Neural cell (in vitro differentiated cells): ENCODE results near the gene ARPIN. TPM values are rescaled to one million over a fixed set of nuclear protein-coding genes. Genes with fewer than 3 reads are reported as not detected.

ENCODE experiments used
- H2AFZ ChIP-seq: fragments of 200-600, 300-800 bp; sonication (generic), shearing (Covaris generic); 2 replicates; pipeline ENCODE4 v1.6.0; 2014; ENCODE audit warnings: low read depth, mild to moderate bottlenecking, antibody characterized with exemption, low read length, moderate library complexity
- H3F3A ChIP-seq: fragments of 200-600 bp; shearing (Covaris generic); 2 replicates; pipeline ENCODE4 v1.6.1; 2016; ENCODE audit warnings: mild to moderate bottlenecking, moderate library complexity, mixed read lengths, antibody characterized with exemption, low read length; ENCODE audit not compliant: insufficient read depth, poor library complexity, severe bottlenecking
- H3K27ac ChIP-seq: fragments of 200-600, 300-800 bp; sonication (generic), shearing (Covaris generic); 2 replicates; pipeline ENCODE4 v1.5.1; 2014; ENCODE audit warnings: mild to moderate bottlenecking, low read length, moderate library complexity
- H3K27me3 ChIP-seq: fragments of 300-800, 200-600 bp; sonication (generic), shearing (Covaris generic); 2 replicates; pipeline ENCODE4 v1.6.0; 2014; ENCODE audit warnings: mild to moderate bottlenecking, low read depth, low read length, moderate library complexity; ENCODE audit not compliant: insufficient read depth
- H3K36me3 ChIP-seq: fragments of 300-800, 200-600 bp; sonication (generic), shearing (Covaris generic); 2 replicates; pipeline ENCODE4 v1.5.1; 2014; ENCODE audit warnings: mild to moderate bottlenecking, antibody characterized with exemption, low read length, moderate library complexity; ENCODE audit not compliant: insufficient read depth
- H3K4me2 ChIP-seq: fragments of 300-800, 200-600 bp; sonication (generic), shearing (Covaris generic); 2 replicates; pipeline ENCODE4 v1.6.0; 2014; ENCODE audit warnings: mild to moderate bottlenecking, low read length
- H3K4me3 ChIP-seq: fragments of 300-800, 200-600 bp; sonication (generic), shearing (Covaris generic); 2 replicates; pipeline ENCODE4 v1.5.1; 2014; ENCODE audit warnings: mild to moderate bottlenecking, low read length, moderate library complexity
- H3K79me2 ChIP-seq: fragments of 200-600 bp; shearing (Covaris generic); replicated peaks from 2 replicates; pipeline ENCODE4 v1.6.0; 2014; ENCODE audit warnings: mild to moderate bottlenecking, low read length, moderate library complexity; ENCODE audit not compliant: insufficient read depth
- H3K9ac ChIP-seq: fragments of 300-800, 200-600 bp; sonication (generic), shearing (Covaris generic); 2 replicates; pipeline ENCODE4 v1.6.1; 2016; ENCODE audit warnings: mild to moderate bottlenecking, low read length, mixed read lengths
- H3K9me2 ChIP-seq: fragments of 200-600 bp; shearing (Covaris generic); 2 replicates; pipeline ENCODE4 v1.6.1; 2016; ENCODE audit warnings: mild to moderate bottlenecking, low read length, mixed read lengths; ENCODE audit not compliant: insufficient read depth
- H3K9me3 ChIP-seq: fragments of 200-600, 300-800 bp; sonication (generic), shearing (Covaris generic); 2 replicates; pipeline ENCODE4 v1.6.1; 2016; ENCODE audit warnings: mild to moderate bottlenecking, mixed run types, low read length, moderate library complexity, mixed read lengths
- H4K20me1 ChIP-seq: fragments of 200-600 bp; shearing (Covaris generic); 2 replicates; pipeline ENCODE4 v1.6.1; 2016; ENCODE audit warnings: mild to moderate bottlenecking, mixed run types; ENCODE audit not compliant: insufficient read depth
- EP300 ChIP-seq: fragments of 450-650 bp; conservative IDR thresholded peaks from 2 replicates; pipeline ENCODE4 v1.6.1; 2014; ENCODE audit warnings: antibody characterized with exemption, mild to moderate bottlenecking, moderate library complexity; ENCODE audit not compliant: poor library complexity, severe bottlenecking
- EZH2 ChIP-seq: fragments of 200-600, 300-800 bp; shearing (Covaris generic), sonication (generic); IDR thresholded peaks from 2 replicates; pipeline ENCODE4 v1.6.1; 2014; ENCODE audit warnings: antibody characterized with exemption, low read length, borderline replicate concordance, mild to moderate bottlenecking; ENCODE audit not compliant: insufficient read depth, poor library complexity, severe bottlenecking
- MXI1 ChIP-seq: fragments of 450-650 bp; conservative IDR thresholded peaks from 2 replicates; pipeline ENCODE4 v1.6.1; 2014; ENCODE audit warnings: antibody characterized with exemption, mild to moderate bottlenecking; ENCODE audit not compliant: poor library complexity, severe bottlenecking
- POLR2AphosphoS5 ChIP-seq: IDR thresholded peaks from 2 replicates; pipeline ENCODE4 v1.6.1; 2012
- RAD21 ChIP-seq: fragments of 450-650 bp; conservative IDR thresholded peaks from 2 replicates; pipeline ENCODE4 v1.6.1; 2014; ENCODE audit warnings: antibody characterized with exemption, mild to moderate bottlenecking, moderate library complexity
- REST ChIP-seq: IDR thresholded peaks from 2 replicates; pipeline ENCODE4 v1.6.1; 2012; ENCODE audit warnings: borderline replicate concordance
- SMC3 ChIP-seq: fragments of 450-650 bp; conservative IDR thresholded peaks from 2 replicates; pipeline ENCODE4 v1.6.1; 2014; ENCODE audit warnings: antibody characterized with exemption, mild to moderate bottlenecking, moderate library complexity; ENCODE audit not compliant: poor library complexity
- TAF1 ChIP-seq: IDR thresholded peaks from 2 replicates; pipeline ENCODE4 v1.6.1; 2012; ENCODE audit warnings: low read depth
- polyA plus RNA-seq: library from polyadenylated mRNA; depleted of rRNA; stranded (reverse); fragments of >200 nt; gene quantifications from 2 replicates; pipeline ENCODE4 v1.2.3, GENCODE V29; 2014
- TF ChIP-seq, protein P1 (sequence below): fragments of 450-650 bp; IDR thresholded peaks from 2 replicates; pipeline ENCODE4 v1.5.1; 2014; ENCODE audit warnings: antibody characterized with exemption, mild to moderate bottlenecking, moderate library complexity; ENCODE audit not compliant: poor library complexity, severe bottlenecking

The ARPIN gene
- polyA plus RNA-seq, 1 donor from 2014 or later = 2.7 TPM

DNA sequence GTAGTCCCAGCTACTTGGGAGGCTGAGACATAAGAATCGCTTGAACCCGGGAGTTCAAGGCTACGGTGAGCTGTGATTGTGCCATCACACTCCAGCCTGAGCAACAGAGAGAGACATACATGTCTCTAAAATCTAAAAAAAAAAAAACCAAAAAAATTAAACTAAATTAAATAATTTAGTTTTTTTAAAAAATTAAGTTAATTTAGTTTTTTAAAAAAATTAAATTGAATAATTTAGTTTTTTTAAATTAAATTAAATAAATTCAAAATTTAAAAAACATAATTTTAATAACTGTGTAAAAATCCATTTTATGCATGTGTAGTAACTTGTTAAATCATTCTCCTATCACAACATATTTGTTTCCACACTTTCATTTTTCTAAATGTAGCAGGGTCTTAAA lies 20.1 kb upstream of the ARPIN start:
- TF ChIP-seq EZH2 = no peak
- TF ChIP-seq, protein P1, sequence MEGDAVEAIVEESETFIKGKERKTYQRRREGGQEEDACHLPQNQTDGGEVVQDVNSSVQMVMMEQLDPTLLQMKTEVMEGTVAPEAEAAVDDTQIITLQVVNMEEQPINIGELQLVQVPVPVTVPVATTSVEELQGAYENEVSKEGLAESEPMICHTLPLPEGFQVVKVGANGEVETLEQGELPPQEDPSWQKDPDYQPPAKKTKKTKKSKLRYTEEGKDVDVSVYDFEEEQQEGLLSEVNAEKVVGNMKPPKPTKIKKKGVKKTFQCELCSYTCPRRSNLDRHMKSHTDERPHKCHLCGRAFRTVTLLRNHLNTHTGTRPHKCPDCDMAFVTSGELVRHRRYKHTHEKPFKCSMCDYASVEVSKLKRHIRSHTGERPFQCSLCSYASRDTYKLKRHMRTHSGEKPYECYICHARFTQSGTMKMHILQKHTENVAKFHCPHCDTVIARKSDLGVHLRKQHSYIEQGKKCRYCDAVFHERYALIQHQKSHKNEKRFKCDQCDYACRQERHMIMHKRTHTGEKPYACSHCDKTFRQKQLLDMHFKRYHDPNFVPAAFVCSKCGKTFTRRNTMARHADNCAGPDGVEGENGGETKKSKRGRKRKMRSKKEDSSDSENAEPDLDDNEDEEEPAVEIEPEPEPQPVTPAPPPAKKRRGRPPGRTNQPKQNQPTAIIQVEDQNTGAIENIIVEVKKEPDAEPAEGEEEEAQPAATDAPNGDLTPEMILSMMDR = no peak
- TF ChIP-seq REST = no peak
- TF ChIP-seq TAF1 = no peak
- TF ChIP-seq SMC3 = no peak
- no peak for TF ChIP-seq POLR2AphosphoS5
- TF ChIP-seq EP300 = no peak
- no peak for TF ChIP-seq MXI1
- no peak for TF ChIP-seq RAD21

GRCh38 chr15:89928421-89928820 lies 15.7 kb upstream of the ARPIN start:
- Histone ChIP-seq H3K27me3 (no peaks in the 10 kb centered on the region), H3K9me3 (no peaks in the 10 kb centered on the region), H4K20me1 (no peaks in the 10 kb centered on the region), H3K9me2 (no peaks in the 10 kb centered on the region), H3K27ac (no peak overlapping the region), H3K36me3 (no peaks in the 10 kb centered on the region), H2AFZ (no peak overlapping the region), H3K9ac (no peak overlapping the region), H3F3A (no peaks in the 10 kb centered on the region), H3K4me2 (no peak overlapping the region), H3K4me3 (no peak overlapping the region), H3K79me2 (no peaks in the 10 kb centered on the region)
- TF ChIP-seq TAF1 = no peak
- TF ChIP-seq, protein P1 = no peak
- TF ChIP-seq EZH2 = no peak
- TF ChIP-seq SMC3 = no peak
- no peak for TF ChIP-seq EP300
- no peak for TF ChIP-seq MXI1
- no peak for TF ChIP-seq POLR2AphosphoS5
- no peak for TF ChIP-seq RAD21
- TF ChIP-seq REST = no peak

More for the DNA sequence above, 20.1 kb upstream of the ARPIN start:
- H2AFZ ChIP-seq = no peak overlapping the region
- no peak overlapping the region for H3K27ac ChIP-seq
- H3F3A ChIP-seq = no peaks in the 10 kb centered on the region
- H3K27me3 ChIP-seq = no peaks in the 10 kb centered on the region
- H3K9me3 ChIP-seq = no peaks in the 10 kb centered on the region
- no peak overlapping the region for H3K4me3 ChIP-seq
- H3K9me2 ChIP-seq = no peaks in the 10 kb centered on the region
- no peak overlapping the region for H3K9ac ChIP-seq
- H3K4me2 ChIP-seq = no peak overlapping the region
- no peaks in the 10 kb centered on the region for H4K20me1 ChIP-seq
- no peaks in the 10 kb centered on the region for H3K36me3 ChIP-seq
- no peaks in the 10 kb centered on the region for H3K79me2 ChIP-seq
